NCI-H82 (cell line): ENCODE data around the gene C19orf33.
A peak's percentile ranks its signal among the peaks of the same experiment; 100 is the strongest.

Source experiments
- DNase-seq: peaks from one replicate; lab custom pipeline; 2025; lab: John Stamatoyannopoulos, UW

C19orf33 gene

DNA sequence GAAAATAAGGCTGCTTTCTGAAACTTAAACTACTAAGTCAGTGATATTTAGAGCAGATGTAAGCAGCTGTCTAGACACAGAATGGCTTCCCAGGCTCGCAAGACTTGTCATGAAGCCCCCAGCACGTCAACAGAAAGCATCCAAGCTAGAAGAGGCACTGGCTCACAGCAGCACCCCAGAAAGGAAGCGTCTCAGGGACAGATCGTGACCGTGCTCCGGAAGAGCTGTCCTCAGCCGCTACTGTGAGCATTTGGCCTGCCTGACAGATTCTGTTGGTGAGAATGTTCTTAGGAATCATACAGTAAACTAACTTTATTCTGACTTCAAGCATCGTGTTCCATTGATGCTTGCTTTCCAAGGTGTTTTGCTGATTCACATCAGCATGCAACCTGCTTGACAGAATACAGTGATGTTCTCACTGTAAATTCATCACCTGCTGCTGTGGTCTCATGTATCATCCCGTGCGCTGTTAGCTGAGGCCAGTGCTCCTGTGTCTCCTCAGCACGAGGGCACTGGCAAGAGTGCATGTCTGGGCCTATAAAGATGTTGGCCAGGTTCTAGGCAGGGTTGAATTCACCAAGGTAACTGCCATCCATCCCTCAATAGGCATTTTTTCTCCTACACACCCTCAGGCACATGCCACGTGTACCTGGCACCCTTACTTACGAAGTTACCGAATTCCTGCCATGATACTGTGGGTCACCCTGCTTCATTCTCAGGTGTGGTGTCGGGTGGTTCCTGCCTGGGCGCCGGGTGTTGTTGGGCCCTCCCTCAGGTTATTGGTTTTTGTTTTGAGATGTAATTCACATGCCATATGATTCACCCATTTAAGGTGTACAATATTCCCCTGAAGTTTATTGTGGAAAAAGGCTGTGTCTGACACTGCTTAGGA, 23.8 kb upstream of the C19orf33 start:
- DNase-seq, result no peak

DNA sequence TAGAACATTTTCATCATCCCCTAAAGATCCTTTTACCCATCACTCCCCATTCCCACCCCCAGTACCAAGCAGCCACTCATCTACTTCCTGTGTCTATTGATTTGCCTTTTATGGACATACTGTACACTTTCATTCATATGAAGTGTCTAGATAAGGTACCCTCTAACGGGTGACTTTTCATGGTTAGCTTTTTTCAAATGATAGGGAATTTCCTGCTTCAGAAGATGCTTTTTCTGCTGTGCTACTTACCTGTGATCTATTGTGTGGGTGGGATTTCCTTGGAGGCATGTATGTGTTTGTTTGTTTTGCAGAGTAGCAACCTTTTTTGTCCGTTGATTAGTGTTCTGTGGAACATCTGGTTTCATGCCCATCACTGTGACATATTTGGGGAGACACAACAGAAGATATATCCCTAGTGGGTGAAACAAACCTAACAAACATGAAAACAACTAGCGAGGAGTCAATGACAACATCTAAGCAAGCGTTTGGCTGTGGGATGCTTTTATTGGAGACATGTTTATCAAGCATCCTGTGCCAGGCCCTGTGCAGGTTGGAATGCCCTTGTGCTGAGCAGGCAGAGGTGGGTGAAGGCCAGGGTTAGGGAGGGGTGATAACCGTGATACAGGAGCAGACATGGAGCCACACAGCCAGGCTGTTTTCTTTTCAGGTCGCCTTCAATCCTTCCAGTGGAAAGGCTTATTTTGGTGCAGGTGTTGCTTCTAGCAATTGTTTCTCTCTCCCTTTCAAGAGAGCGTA, 22.1 kb upstream of the C19orf33 start:
- DNase-seq, result no peak

DNA sequence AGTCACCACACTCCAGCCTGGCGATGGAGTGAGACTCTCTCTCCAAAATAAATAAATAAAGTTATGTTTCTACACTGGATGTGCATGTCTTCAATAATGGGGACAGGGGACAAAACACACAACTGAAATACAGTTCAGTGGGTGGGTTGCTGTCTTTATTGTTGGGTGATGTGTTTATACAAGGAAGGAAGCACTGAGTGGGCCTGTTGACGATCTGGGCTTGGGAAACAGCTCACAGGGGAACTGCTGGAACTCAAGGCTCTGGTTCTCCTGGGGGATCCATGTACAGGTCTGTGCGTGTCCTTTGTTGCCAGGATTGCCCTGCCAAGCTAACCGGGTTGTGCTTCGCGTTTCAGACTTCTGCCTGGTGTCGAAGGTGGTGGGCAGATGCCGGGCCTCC, 20.8 kb upstream of the C19orf33 start:
- no peak for DNase-seq

DNA sequence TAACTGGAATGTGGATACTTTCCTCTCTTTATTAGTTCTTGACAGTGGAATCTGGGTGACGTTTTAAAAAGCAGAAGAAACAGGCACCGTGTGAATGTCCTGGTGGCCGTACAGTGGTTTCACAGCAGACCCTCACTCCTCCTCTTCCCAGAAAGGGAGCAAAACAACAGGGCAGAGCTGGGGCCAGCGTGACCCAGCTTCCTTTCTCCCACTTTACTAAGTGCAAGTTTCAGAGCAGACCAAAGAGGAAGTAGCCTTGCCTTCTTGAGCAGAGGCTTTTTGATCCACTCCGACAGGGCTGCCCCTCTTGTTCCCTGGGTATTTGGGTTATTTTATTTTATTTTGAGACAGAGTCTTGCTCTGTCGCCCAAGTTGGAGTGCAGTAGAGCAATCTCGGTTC, 19.6 kb upstream of the C19orf33 start:
- DNase-seq, result no peak

DNA sequence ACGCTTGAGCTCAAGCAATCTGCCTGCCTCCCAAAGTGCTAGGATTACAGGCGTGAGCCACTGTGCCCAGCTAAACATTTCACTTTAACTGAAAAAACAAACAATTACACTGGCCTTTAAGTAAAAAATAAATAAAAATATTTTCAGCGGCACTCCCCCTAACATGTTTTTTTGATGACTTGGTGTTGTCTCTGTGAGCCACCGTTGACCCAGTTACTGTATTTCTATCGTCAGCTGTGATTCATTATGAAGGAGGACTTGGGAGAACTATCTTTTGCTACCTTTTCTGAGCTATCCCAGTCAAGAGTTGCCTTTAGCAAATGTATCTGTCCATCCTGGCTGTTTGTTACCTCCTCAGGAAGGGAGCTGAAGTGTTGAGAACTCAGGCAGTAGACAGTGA, 18.5 kb upstream of the C19orf33 start:
- DNase-seq, result no peak

DNA sequence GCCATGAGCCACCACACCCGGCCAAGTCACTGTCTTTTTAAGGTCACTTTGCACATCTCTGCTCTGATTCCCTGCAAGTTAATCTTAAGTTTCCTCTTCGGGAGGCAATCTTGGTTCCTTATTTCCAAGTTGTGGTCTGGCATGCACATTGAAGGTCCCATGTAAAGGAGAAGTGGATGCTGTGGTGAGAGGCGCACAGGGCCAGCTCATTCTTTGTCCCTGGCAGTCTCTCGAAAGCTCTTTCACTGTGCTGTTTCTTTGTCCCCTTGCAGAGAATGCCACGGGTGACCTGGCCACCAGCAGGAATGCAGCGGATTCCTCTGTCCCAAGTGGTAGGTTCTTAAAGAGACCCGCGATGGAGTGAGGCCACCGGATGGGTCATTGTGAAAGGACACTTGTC, 16.4 kb upstream of the C19orf33 start:
- no peak for DNase-seq

DNA sequence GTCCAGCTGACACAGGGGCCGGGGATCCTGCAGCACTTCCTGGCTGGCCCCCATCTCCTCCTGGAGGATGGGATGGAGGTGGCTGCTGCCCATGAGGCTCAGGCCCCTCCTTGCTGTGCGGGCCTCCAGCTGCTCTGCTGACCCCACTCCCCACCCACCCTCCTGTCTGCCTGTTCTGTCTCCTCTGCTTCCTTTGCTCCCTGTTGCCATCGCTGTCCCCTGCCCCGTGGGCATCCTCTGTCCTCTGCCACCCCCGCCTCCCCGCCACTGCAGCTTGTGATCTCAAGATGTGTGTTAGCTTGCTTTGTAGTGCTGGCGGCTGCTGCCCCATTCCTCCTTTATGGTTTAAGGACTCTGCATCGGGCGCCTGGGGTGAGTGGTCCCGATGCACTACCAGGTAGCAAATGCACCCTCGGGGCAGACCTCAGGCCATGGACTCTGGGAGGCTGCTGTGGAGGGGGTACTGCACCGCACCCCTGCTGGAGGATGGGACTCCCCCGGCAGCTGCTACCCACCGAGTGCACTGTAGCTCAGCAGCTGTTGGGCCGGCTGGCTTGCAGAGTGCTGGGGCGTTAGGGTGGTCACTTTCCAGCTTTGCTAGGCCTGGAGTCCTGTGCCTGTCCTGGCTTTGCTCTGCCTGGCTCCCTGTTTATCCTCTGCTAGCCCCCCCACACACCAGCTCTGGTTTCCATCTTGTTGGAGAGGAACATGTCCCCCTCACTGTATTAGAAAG, 15.8 kb upstream of the C19orf33 start:
- no peak for DNase-seq

DNA sequence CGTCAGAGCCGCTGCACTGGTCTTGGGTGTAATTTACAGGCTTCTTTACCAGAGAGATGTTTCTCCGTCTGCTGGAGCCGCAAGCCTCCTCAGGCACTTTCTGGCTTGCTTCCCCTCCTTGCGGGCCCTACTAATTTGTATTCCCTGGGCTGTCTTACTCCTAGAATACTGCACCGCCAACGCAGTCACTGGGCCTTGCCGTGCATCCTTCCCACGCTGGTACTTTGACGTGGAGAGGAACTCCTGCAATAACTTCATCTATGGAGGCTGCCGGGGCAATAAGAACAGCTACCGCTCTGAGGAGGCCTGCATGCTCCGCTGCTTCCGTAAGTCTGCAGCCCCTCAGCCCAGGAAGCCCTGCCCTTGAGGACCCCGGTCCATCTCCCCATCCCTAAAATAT, 14.1 kb upstream of the C19orf33 start:
- no peak for DNase-seq

DNA sequence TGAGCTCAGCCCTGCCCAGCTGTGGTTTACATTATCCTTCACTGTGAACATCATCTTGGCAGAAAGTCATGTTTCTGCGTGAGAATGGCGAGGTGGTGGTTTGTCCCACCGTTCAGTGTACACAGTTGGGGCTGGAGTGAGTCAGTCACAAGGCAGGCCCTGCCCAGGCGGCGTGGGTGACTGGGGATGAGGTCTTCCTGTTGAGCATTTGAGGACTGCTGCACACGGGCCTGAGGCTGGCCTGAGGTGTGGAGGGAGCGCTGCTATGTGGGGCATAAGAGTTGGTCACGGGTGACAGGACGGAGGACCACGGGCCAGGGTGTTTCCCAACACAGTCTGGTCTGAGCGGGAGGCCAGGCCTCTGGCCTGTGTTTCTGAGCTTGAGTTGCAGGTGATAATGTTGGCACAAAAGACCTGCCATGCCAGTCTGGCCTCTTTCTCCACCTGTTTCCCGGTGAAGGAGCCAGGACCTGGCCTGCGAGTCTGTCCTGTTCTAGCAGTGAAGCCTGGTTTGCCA, 13.4 kb upstream of the C19orf33 start:
- DNase-seq, result no peak

DNA sequence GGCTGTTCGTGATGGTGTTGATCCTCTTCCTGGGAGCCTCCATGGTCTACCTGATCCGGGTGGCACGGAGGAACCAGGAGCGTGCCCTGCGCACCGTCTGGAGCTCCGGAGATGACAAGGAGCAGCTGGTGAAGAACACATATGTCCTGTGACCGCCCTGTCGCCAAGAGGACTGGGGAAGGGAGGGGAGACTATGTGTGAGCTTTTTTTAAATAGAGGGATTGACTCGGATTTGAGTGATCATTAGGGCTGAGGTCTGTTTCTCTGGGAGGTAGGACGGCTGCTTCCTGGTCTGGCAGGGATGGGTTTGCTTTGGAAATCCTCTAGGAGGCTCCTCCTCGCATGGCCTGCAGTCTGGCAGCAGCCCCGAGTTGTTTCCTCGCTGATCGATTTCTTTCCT, 12.2 kb upstream of the C19orf33 start:
- peak; percentile 74 for DNase-seq

DNA sequence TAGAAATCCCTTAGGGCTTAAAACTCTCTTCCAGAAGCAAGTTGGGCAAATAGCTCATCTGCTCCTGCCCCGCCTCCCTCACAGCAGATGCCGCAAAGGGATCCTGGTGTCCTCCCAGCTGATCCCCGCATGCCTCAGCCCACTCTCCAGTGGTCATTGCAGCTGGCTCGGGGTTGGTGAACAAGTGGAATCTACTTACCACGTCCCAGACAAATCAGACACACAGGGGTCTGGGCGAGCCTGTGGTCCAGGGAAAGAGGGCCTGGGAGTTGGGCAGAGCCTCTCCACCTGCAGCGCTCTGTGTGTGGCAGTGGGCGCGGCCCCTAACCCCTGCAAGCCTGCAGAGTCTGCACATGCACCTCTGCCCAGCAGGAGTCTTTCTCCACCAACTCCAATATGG, 10.8 kb upstream of the C19orf33 start:
- peak; percentile 69 for DNase-seq

DNA sequence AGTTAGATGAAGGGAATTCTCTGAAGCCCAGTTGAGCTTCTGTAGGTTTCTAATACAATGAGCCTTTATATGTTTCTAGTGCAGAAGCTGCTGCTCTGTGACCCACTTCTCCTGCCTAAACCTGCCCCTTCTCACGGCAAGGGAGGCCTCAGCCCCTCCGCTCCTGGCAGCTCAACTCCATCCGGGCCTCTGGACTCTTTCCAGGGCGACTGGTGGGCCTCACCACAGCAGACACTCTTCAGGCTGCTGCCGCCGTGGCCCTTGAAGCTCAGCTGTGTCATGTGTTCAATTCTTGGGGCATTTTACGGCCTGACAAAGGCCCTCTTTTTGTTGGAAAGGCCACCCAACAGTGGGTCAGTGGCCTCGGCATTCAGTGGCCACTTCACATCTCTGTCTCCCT, 10.0 kb upstream of the C19orf33 start:
- DNase-seq, result no peak

DNA sequence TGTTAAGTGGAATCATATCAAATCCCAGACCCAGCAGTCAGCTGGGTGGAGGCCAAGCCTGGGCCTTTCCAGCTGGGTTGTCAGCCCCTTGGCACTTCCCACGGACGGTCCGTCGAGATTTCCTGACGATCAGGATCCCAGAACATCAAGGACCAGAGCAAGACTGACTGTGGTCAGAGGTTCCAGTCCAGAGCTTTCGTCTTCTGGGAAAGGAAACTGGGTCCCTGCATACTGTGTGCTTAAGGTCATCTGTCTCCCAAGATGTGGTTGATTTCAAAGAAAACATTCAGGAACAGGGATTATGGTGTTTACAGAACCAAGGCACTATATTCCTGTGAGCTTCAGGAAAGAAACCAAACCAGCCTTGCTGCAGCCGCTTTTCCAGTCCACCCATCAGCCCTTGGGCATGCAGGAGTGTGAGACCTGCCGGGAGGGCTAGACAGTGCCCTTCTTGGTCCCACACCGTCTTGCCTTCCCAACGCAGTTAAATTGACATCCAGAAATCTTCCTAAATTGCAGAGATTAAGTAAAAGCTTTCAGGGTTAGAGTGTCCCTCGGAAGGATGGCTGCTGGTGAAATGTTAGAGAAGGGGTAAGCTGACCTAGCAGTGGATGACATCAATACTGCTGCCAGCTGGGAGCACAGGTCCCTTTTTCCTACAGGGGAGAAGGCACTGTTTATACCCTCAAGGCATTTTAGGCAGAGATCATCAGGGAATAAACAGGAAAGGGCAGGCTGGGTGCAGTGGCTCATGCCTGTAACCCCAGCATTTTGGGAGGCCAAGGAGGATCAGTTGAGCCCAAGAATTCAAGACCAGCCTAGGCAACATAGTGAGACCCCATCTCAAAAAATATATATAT, 5.0 kb upstream of the C19orf33 start:
- no peak for DNase-seq

DNA sequence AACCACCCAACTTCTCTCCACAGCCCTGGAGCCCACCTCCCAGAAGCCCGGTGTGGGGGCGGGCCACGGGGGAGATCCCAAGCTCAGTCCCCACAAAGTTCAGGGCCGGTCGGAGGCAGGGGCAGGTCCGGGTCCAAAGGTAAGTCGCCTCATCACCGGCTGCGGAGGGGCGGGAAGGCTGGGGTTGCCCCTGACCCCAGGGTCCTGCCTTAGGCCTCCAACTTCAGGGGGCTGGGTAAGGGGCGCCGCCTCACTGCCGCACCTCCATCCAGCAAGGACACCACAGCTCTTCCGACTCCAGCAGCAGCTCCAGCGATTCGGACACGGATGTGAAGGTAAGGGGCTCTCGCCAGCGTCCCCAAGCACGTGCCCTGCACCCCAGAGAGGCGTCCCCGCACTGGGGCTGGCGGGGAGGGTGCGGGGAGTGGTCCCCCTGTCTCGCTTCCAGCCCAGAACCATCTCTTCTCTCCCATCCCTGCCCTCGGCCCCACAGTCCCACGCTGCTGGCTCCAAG, 358 bp downstream of the C19orf33 start:
- no peak for DNase-seq

DNA sequence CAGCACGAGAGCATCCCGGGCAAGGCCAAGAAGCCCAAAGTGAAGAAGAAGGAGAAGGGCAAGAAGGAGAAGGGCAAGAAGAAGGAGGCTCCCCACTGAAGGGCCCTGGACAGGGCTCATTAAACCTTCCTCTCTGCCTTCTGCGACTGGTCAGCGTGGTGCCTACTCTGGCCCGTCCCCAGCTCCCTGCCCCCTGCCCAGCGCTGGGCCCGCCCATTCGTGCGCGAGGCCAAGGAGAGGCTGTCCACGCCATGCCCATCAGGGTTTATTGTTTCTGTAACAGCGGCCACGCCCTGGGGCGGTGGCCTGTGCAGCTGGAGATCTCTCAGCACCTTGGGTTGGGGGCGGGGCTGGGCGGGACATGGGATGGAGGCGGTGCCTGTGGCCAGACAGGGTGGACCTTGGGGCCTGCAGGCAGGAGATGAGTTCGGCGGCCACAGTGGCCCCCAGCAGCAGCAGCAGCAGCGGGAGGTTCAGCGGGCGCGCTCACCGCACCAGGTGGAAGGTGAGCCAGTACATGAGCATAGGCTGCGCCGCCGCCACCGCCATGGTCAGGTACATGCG, 897 bp downstream of the C19orf33 start:
- peak; percentile 80 for DNase-seq

DNA sequence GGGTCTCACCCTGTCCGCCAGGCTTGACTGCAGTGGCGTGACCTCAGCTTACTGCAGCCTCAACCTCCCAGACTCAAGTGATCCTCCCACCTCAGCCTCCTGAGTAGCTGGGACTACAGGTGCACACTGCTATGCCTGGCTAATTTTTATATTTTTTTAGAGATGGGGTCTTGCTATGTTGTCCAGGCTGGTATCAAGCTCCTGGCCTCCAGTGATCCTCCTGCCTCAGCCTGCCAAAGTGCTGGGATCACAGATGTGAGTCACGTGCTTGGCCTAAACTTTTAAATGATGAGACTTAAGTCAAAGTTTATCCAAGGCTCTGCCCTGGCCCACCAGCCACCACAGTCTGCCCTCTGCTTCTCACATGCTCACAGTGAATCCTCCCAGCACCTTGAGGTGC, 2.2 kb downstream of the C19orf33 start:
- no peak for DNase-seq

DNA sequence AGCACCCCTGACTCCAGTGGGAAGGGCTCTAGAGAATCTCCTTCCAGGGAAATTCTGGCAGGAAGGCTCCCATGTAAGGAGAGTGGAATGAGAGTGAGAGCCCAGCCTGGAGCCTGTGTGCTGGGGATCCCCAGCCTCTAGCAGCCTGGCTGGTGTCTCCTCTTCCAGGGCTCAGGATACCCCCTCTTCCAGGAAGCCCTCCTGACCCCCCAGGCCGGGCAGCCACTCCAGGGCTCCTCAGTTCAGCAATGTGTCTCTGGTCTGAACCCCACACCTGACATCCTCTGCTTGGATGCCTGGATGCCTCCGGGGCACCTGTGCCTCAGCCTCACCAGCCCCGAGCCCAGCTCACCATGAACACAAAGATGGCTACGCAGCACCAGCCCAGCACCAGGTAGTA, 3.0 kb downstream of the C19orf33 start:
- no peak for DNase-seq

DNA sequence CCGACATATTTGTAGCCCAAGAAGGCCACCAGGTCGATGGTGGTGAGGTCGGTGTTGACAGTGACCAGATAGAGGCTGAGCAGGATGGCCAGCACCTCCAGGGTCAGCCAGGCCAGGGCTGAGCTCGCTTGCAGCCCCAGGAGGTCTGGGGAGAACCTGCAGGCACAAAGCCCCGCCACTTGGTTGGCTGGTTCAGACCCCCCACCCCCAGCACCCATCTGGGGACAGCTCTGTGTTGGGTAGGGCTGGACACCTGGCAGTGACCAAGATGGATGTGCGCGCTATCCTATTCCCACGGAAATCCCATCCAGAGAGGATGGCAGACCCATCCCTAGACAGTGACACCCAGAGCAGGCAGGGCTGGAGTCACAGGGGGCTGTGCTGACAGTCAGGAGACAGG, 3.5 kb downstream of the C19orf33 start:
- DNase-seq, result no peak

DNA sequence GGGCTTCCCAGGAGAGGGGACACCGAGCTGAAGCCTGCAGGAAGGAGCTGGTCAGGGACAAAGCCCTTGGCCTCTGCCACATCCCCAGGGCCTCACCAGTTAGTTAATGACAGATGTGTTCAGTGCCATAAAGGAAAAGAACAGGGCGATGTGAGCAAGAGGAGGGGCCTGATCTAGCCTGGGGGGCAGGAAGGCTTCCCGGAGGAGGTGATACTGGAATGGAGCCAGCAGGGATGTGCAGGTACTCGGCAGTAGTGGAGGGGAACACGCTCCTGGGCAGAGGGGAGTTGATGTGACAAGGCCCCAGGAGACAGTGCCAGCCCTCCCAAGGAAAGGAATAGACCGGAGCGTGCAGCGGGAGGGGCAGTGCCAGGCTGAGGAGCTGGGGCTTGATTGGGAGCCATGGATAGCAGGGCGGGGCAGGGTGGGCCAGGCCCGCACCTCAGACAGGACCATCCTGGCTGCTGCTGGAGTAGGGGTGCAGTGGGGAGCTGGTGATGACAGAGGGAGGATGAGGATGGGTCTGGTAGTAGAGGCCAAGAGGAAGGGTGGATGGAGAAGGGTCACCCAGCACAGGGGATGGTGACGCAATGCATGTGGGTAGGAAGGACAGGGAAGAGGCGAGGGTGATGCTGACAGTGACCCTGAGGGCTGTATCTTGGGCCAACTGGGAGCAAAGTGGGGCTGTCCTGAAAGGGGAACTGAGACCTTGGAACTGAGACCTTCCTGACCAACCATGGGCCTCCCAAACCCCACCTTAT, 4.1 kb downstream of the C19orf33 start:
- no peak for DNase-seq

DNA sequence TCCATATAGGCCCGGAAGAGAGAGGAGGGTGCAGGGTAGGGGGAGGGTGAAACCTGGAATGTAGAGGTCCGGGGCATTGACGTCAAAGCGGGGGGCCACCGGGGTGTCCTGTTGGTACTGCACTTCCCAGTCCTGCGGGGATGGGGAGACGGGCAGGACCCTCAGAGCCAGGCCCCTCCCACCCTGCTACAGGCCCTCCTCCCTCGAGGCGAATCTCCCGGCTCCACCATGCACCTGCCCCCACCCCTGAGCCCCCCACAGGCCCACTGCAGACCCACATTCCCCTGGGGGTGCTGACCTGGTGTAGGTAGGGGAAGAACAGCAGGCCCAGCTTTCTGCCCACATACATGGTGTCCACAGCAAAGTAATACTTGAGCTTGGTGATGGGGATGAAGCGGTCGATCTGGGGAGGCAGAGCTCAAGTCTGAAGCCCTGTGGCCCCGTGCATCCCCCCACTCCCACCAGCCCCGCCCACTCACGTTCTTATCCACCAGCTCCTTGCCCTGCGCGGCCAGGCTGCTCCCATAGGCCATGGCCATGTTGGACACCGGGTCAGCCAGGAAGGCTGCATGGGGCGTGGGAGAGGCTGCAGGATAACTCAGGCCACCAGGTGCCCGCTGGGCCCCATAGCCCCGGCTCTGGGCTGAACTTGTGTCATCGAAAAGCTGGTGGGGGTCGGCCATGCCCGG, 5.0 kb downstream of the C19orf33 start:
- DNase-seq, result no peak
